ENCODE results near the gene RGL3. TPM values are rescaled to one million over a fixed set of nuclear protein-coding genes. Genes with fewer than 3 reads are reported as not detected.

The RGL3 gene
- total RNA-seq, 2 experiments from 2014 or later, result 0.49 TPM; not detected in 1

GRCh38 chr19:11426656-11427055, 7.5 kb upstream of the RGL3 start:
- no peak for TF ChIP-seq EZH2phosphoT487 (IDR thresholded peaks at IDR 0.05; ENCODE audit: borderline replicate concordance, low read depth, low read length)
- no peak overlapping the region for H3K4me3 ChIP-seq (ENCODE audit: low read depth, low read length, poor library complexity, severe bottlenecking)
- intact Hi-C loops (cut with micrococcal nuclease; ENCODE audit: unreplicated experiment), result no loop called here
- no TSS peak for BruUV-seq (replicated peaks)
- no peaks in the 10 kb centered on the region for H3K9me3 ChIP-seq (ENCODE audit: low read length)
- no peaks in the 10 kb centered on the region for H3K36me3 ChIP-seq (ENCODE audit: insufficient read depth, low read length)
- H3K4me2 ChIP-seq (ENCODE audit: low read length), result no peak overlapping the region
- H2AFZ ChIP-seq (ENCODE audit: low read length), result no peak overlapping the region
- CTCF ChIA-PET (ENCODE audit: unreplicated experiment), result no interaction called here
- no peaks in the 10 kb centered on the region for H4K20me1 ChIP-seq (ENCODE audit: insufficient read depth, low read length)
- no peaks in the 10 kb centered on the region for H3K9me2 ChIP-seq (ENCODE audit: insufficient read depth, low read length)
- no peak overlapping the region for H3K27ac ChIP-seq (ENCODE audit: low read depth, low read length, poor library complexity, severe bottlenecking)
- POLR2A ChIA-PET, result no interaction called here
- peaks cover 23% of the 10 kb centered on the region for H3K4me1 ChIP-seq (ENCODE audit: insufficient read depth, low read length, poor library complexity, severe bottlenecking)
- H3K79me2 ChIP-seq (ENCODE audit: insufficient read depth, low read depth, low read length), result no peaks in the 10 kb centered on the region
- DNase-seq (ENCODE audit: low spot score), result no peak

- DNase-seq (ENCODE audit: low spot score), result no peak
- TF ChIP-seq, protein P1, sequence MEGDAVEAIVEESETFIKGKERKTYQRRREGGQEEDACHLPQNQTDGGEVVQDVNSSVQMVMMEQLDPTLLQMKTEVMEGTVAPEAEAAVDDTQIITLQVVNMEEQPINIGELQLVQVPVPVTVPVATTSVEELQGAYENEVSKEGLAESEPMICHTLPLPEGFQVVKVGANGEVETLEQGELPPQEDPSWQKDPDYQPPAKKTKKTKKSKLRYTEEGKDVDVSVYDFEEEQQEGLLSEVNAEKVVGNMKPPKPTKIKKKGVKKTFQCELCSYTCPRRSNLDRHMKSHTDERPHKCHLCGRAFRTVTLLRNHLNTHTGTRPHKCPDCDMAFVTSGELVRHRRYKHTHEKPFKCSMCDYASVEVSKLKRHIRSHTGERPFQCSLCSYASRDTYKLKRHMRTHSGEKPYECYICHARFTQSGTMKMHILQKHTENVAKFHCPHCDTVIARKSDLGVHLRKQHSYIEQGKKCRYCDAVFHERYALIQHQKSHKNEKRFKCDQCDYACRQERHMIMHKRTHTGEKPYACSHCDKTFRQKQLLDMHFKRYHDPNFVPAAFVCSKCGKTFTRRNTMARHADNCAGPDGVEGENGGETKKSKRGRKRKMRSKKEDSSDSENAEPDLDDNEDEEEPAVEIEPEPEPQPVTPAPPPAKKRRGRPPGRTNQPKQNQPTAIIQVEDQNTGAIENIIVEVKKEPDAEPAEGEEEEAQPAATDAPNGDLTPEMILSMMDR (conservative IDR thresholded peaks at IDR 0.05; ENCODE audit: low read length), result no peak
- no peak for TF ChIP-seq EZH2phosphoT487 (IDR thresholded peaks at IDR 0.05; ENCODE audit: borderline replicate concordance, low read depth, low read length)
- H3K36me3 ChIP-seq (ENCODE audit: insufficient read depth, low read length), result no peaks in the 10 kb centered on the region
- no peak overlapping the region for H3K4me2 ChIP-seq (ENCODE audit: low read length)
- intact Hi-C loops (cut with micrococcal nuclease; ENCODE audit: unreplicated experiment), result no loop called here
- no peaks in the 10 kb centered on the region for H3K79me2 ChIP-seq (ENCODE audit: insufficient read depth, low read depth, low read length)
- H2AFZ ChIP-seq (ENCODE audit: low read length), result no peak overlapping the region
- BruUV-seq (replicated peaks), result no TSS peak
- ChIA-PET CTCF (ENCODE audit: unreplicated experiment) (no interaction called here), POLR2A (no interaction called here)
- no peak overlapping the region for H3K4me3 ChIP-seq (ENCODE audit: low read depth, low read length, poor library complexity, severe bottlenecking)
- no peaks in the 10 kb centered on the region for H4K20me1 ChIP-seq (ENCODE audit: insufficient read depth, low read length)
- no peaks in the 10 kb centered on the region for H3K9me2 ChIP-seq (ENCODE audit: insufficient read depth, low read length)
- H3K27ac ChIP-seq (ENCODE audit: low read depth, low read length, poor library complexity, severe bottlenecking), result no peak overlapping the region
- H3K4me1 ChIP-seq (ENCODE audit: insufficient read depth, low read length, poor library complexity, severe bottlenecking), result peaks cover 29% of the 10 kb centered on the region
- no peaks in the 10 kb centered on the region for H3K9me3 ChIP-seq (ENCODE audit: low read length)
Observed at GRCh38 chr19:11425719-11426457, 6.8 kb upstream of the RGL3 start.

GRCh38 chr19:11423791-11424181, 4.7 kb upstream of the RGL3 start:
- ChIA-PET POLR2A (no interaction called here), CTCF (ENCODE audit: unreplicated experiment) (no interaction called here)
- Histone ChIP-seq H3K27ac (ENCODE audit: low read depth, low read length, poor library complexity, severe bottlenecking) (no peak overlapping the region), H3K9me3 (ENCODE audit: low read length) (no peaks in the 10 kb centered on the region), H2AFZ (ENCODE audit: low read length) (no peak overlapping the region), H3K4me1 (ENCODE audit: insufficient read depth, low read length, poor library complexity, severe bottlenecking) (peaks cover 32% of the 10 kb centered on the region), H3K9me2 (ENCODE audit: insufficient read depth, low read length) (no peaks in the 10 kb centered on the region), H3K4me3 (ENCODE audit: low read depth, low read length, poor library complexity, severe bottlenecking) (no peak overlapping the region), H3K4me2 (ENCODE audit: low read length) (peak overlapping the region; percentile 73; the same call in 1 of the 2 replicates), H3K79me2 (ENCODE audit: insufficient read depth, low read depth, low read length) (no peaks in the 10 kb centered on the region), H3K36me3 (ENCODE audit: insufficient read depth, low read length) (no peaks in the 10 kb centered on the region), H4K20me1 (ENCODE audit: insufficient read depth, low read length) (no peaks in the 10 kb centered on the region)
- no TSS peak for BruUV-seq (replicated peaks)
- no peak for DNase-seq (ENCODE audit: low spot score)
- intact Hi-C loops (cut with micrococcal nuclease; ENCODE audit: unreplicated experiment), result no loop called here
- no peak for TF ChIP-seq EZH2phosphoT487 (IDR thresholded peaks at IDR 0.05; ENCODE audit: borderline replicate concordance, low read depth, low read length)
- TF ChIP-seq, protein P1 (conservative IDR thresholded peaks at IDR 0.05; ENCODE audit: low read length), result no peak

Data from OCI-LY7 (cell line).